Breast epithelium (tissue), 3 donors: ENCODE measurements around the gene HOXA2.

Experiments
- CTCF ChIP-seq, 3 donors: fragments of 450-650 bp; IDR thresholded peaks; one replicate each; pipeline ENCODE4 v1.5.1; 2016 to 2017; ENCODE audit warnings: antibody characterized with exemption in 3 of 3, mild to moderate bottlenecking in 3 of 3, moderate library complexity in 3 of 3
- POLR2A ChIP-seq: fragments of 450-650 bp; IDR thresholded peaks from one replicate; pipeline ENCODE4 v1.6.1; 2016; ENCODE audit warnings: antibody characterized with exemption, mild to moderate bottlenecking, moderate library complexity
- POLR2AphosphoS5 ChIP-seq, 3 donors: sonication (generic); formaldehyde crosslinking; IDR thresholded peaks; one replicate each; pipeline ENCODE4 v1.6.1; 2017; ENCODE audit warnings: antibody characterized with exemption in 3 of 3

DNA sequence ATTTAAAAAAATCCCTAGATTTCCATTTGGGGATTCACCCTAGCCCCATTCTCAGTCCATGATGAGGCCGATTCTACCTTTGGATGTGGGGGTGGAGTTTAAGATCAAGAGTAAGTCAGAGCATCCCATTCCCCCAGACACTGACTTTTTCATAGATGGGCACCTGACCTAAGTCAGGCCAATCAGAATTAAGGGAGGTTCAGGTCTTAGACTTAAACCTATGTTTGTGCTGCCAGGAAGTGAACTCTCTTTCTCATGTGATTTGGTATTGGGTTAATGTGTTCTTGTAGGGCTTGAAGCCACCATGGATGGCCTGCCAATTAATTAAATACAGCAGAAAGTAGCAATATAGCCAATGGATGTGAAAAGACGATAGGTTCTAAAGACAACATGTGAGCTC lies 36.8 kb downstream of the HOXA2 start:
- no peak for TF ChIP-seq POLR2A
- TF ChIP-seq CTCF (IDR thresholded peaks at IDR 0.05), result no peak
- no peak for TF ChIP-seq POLR2AphosphoS5 (IDR thresholded peaks at IDR 0.05)
